Neutrophil (primary cell): ENCODE data around the gene ARHGEF3.

Experiments used
- H3K27ac ChIP-seq: fragments of 200-600 bp; sonication (generic); 2 replicates; pipeline ENCODE4 v1.5.1; 2016; ENCODE audit warnings: mild to moderate bottlenecking, moderate library complexity
- H3K27me3 ChIP-seq: fragments of 200-600 bp; sonication (generic); 2 replicates; pipeline ENCODE4 v1.6.0; 2016; ENCODE audit warnings: mild to moderate bottlenecking
- H3K36me3 ChIP-seq: fragments of 200-600 bp; sonication (generic); 2 replicates; pipeline ENCODE4 v1.5.1; 2017
- H3K4me1 ChIP-seq, 2 experiments: fragments of 200-600 bp in 1 of 2; sonication (generic) in 1 of 2; 1 replicate in 1 of 2; 2 replicates in 1 of 2; pipeline versions ENCODE4 v1.5.1 to v1.6.1; 2013 to 2016; ENCODE audit warnings: low read depth in 1 of 2, low read length in 1 of 2, mild to moderate bottlenecking in 1 of 2, moderate library complexity in 1 of 2; ENCODE audit not compliant: control insufficient read depth in 1 of 2, insufficient read depth in 1 of 2
- H3K4me3 ChIP-seq, 2 experiments: fragments of 200-600 bp in 1 of 2; sonication (generic) in 1 of 2; 1 replicate in 1 of 2; 2 replicates in 1 of 2; pipeline ENCODE4 v1.5.1; 2013 to 2016; ENCODE audit warnings: low read depth in 1 of 2, low read length in 1 of 2, mild to moderate bottlenecking in 1 of 2, moderate library complexity in 1 of 2
- H3K9me3 ChIP-seq: fragments of 200-600 bp; sonication (generic); 2 replicates; pipeline ENCODE4 v1.5.1; 2016
- CTCF ChIP-seq: fragments of 200-600 bp; sonication (generic); IDR thresholded peaks from 2 replicates; pipeline ENCODE4 v1.5.1; 2016; ENCODE audit warnings: antibody characterized with exemption

ARHGEF3 gene

GRCh38 chr3:56802790-56803189, 1.0 kb upstream of the ARHGEF3 start:
- TF ChIP-seq CTCF, result no peak
- no peak overlapping the region for H3K4me3 ChIP-seq
- H3K36me3 ChIP-seq, result no peaks in the 10 kb centered on the region
- H3K4me1 ChIP-seq, result peaks cover 24 to 31% of the 10 kb centered on the region in 2 experiments
- no peaks in the 10 kb centered on the region for H3K9me3 ChIP-seq
- H3K27ac ChIP-seq, result no peak overlapping the region
- H3K27me3 ChIP-seq, result peaks cover 19% of the 10 kb centered on the region

- Histone ChIP-seq H3K27ac (no peak overlapping the region), H3K4me1 (peaks cover 24 to 31% of the 10 kb centered on the region in 2 experiments), H3K36me3 (no peaks in the 10 kb centered on the region), H3K9me3 (no peaks in the 10 kb centered on the region), H3K27me3 (peaks cover 19% of the 10 kb centered on the region), H3K4me3 (peak overlapping the region; percentile 74 to 82)
- no peak for TF ChIP-seq CTCF
Measured at GRCh38 chr3:56802378-56802745, 613 bp upstream of the ARHGEF3 start.

- H3K36me3 ChIP-seq, result no peaks in the 10 kb centered on the region
- H3K4me1 ChIP-seq, result peaks cover 24 to 31% of the 10 kb centered on the region in 2 experiments
- H3K4me3 ChIP-seq, result peak overlapping the region; percentile 74 to 82
- H3K27ac ChIP-seq, result peak overlapping the region; percentile 38
- no peak for TF ChIP-seq CTCF
- no peaks in the 10 kb centered on the region for H3K9me3 ChIP-seq
- H3K27me3 ChIP-seq, result peaks cover 19% of the 10 kb centered on the region
Measured at GRCh38 chr3:56800832-56801661, 702 bp downstream of the ARHGEF3 start.

- H3K4me3 ChIP-seq, result peak overlapping the region in 1 of 2 experiments; percentile 82
- H3K36me3 ChIP-seq, result no peaks in the 10 kb centered on the region
- peaks cover 24 to 31% of the 10 kb centered on the region in 2 experiments for H3K4me1 ChIP-seq
- no peaks in the 10 kb centered on the region for H3K9me3 ChIP-seq
- H3K27ac ChIP-seq, result no peak overlapping the region
- no peak for TF ChIP-seq CTCF
- H3K27me3 ChIP-seq, result peaks cover 19% of the 10 kb centered on the region
Measured at GRCh38 chr3:56800130-56800831, 1.5 kb downstream of the ARHGEF3 start.

GRCh38 chr3:56799251-56799882, 2.4 kb downstream of the ARHGEF3 start:
- Histone ChIP-seq H3K27ac (no peak overlapping the region), H3K9me3 (no peaks in the 10 kb centered on the region), H3K4me3 (peak overlapping the region in 1 of 2 experiments; percentile 15), H3K27me3 (peaks cover 19% of the 10 kb centered on the region), H3K4me1 (peaks cover 24 to 31% of the 10 kb centered on the region in 2 experiments), H3K36me3 (no peaks in the 10 kb centered on the region)
- peak; percentile 57 for TF ChIP-seq CTCF
